Measurements from ENCODE around the gene SPINK5.

DNA sequence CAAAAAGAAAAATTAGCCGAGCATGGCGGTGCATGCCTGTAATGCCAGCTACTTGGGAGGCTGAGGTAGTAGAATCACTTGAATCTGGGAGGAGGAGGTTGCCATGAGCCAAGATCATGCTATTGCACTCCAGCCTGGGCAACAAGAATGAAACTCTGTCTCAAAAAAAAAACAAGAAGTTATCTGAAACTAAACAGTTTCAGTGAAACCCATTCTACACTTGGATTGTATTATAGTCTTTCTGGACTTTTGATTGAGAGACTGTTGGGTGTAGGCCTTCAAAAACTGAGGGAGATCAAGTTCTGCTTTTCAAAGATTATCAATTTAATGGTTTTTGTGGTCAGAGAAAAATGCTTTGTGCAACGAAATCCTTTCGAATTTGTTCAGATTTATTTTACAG is 34.6 kb upstream of the SPINK5 start:
- TF ChIP-seq CTCF (IDR thresholded peaks at IDR 0.05; ENCODE audit: low read depth, low read length) (no peak), POLR2A (IDR thresholded peaks at IDR 0.05; ENCODE audit: extremely low read depth, insufficient read length) (no peak), MYC (IDR thresholded peaks at IDR 0.05; ENCODE audit: low read depth, low read length) (no peak)
- TF ChIP-seq, protein P1, sequence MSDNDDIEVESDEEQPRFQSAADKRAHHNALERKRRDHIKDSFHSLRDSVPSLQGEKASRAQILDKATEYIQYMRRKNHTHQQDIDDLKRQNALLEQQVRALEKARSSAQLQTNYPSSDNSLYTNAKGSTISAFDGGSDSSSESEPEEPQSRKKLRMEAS (IDR thresholded peaks at IDR 0.05; ENCODE audit: low read depth, low read length), result no peak
